Heart right ventricle (tissue), 16 donors: Measurements from ENCODE around the gene MPP1. TPM values are rescaled to one million over a fixed set of nuclear protein-coding genes. Genes with fewer than 3 reads are reported as not detected.
"Not testable (repeated sequence)": the region's sequence is repeated elsewhere in the genome, so short reads cannot be mapped to it uniquely, and the experiment has no call there.

Source experiments
- ATAC-seq, 8 donors: fragments of 200-7000 bp; cut with Tn5 transposase; one replicate each; pipeline ENCODE4 v1.9.1; 2020; ENCODE audit warnings: mild to moderate bottlenecking in 8 of 8, moderate library complexity in 8 of 8, moderate number of reproducible peaks in 1 of 8
- DNase-seq, 2 donors: peaks; one replicate each; pipeline ENCODE4 v3.0.0-alpha.2; 2020
- H3K27ac ChIP-seq, 10 donors: fragments of 200-600 bp; sonication (generic) in 2 of 10; one replicate each; pipeline versions ENCODE4 v1.5.0 to v1.8.0; 2020 to 2022; ENCODE audit warnings: mild to moderate bottlenecking in 3 of 10
- H3K27me3 ChIP-seq, 7 donors: fragments of 200-600 bp; one replicate each; pipeline ENCODE4 v1.8.0; 2021 to 2022; ENCODE audit warnings: mild to moderate bottlenecking in 2 of 7
- H3K36me3 ChIP-seq, 9 donors: fragments of 200-600 bp; sonication (generic) in 1 of 9; one replicate each; pipeline versions ENCODE4 v1.5.0 to v1.8.0; 2020 to 2022; ENCODE audit warnings: mild to moderate bottlenecking in 2 of 9
- H3K4me1 ChIP-seq, 9 donors: fragments of 200-600 bp; sonication (generic) in 1 of 9; one replicate each; pipeline versions ENCODE4 v1.5.0 to v1.8.0; 2020 to 2022; ENCODE audit warnings: mild to moderate bottlenecking in 4 of 9
- H3K4me3 ChIP-seq, 10 donors: fragments of 200-600 bp; sonication (generic) in 2 of 10; one replicate each; pipeline versions ENCODE4 v1.5.0 to v1.8.0; 2020 to 2022; ENCODE audit warnings: mild to moderate bottlenecking in 7 of 10, moderate library complexity in 2 of 10
- H3K9me3 ChIP-seq, 11 donors: fragments of 200-600 bp in 10 of 11; sonication (generic) in 2 of 11; one replicate each; pipeline versions ENCODE4 v1.5.0 to v1.8.0; 2013 to 2022; ENCODE audit warnings: mild to moderate bottlenecking in 2 of 11, control low read depth in 1 of 11, moderate library complexity in 1 of 11
- CTCF ChIP-seq, 9 donors: fragments of 200-600 bp; sonication (generic) in 2 of 9; IDR thresholded peaks; one replicate each; pipeline versions ENCODE4 v1.5.0 to v1.8.0; 2021 to 2022; ENCODE audit warnings: antibody characterized with exemption in 9 of 9, mild to moderate bottlenecking in 5 of 9, moderate library complexity in 1 of 9
- WGBS, 2 donors: extraction: QIAGEN DNeasy Blood & Tissue Kit; methylation state at CpG; one replicate each; pipeline ENCODE4 v1.1.7; 2013; ENCODE audit warnings: inconsistent platforms in 1 of 2; 5-methylcytosine and 5-hydroxymethylcytosine counted together
- intact Hi-C, 10 donors: fragments of 100-400 bp; cut with DNase I; formaldehyde crosslinking; loops; one replicate each; pipeline versions ENCODE4 v1.11.1 to v1.14.2; 2022
- polyA plus RNA-seq, 2 donors: library from polyadenylated mRNA; stranded (reverse); fragments of 200-250 nt; gene quantifications; one replicate each; pipeline ENCODE4 v1.2.3, GENCODE V29; 2013
- total RNA-seq, 10 donors: library from RNA; stranded (reverse); fragmentation: NEBNext Ultra II Directional in 3 of 10; extraction: Animal tissue kit (Norgen Biotek cat#: 25700) in 3 of 10; gene quantifications; one replicate each; pipeline versions ENCODE4 v1.2.1 to v1.2.4, GENCODE V29; 2021 to 2023
- donor health status: Arrhythmogenic right ventricular cardiomyopathy.
- donor health status: ischemic (EF 13 %, LVEDD 7.1; RV severe dilation, severe dysfunction).
- donor health status: healthy with polysubstance abuse.
- donor health status: DM: no; HTN: yes; CAD: no.
- donor health status: DM: no; HTN: no; CAD: no.
- donor health status: ischemic (EF 25% LVEDD 6.9; RV normal size, moderate dysfunction).
- donor health status: ischemic (EF 25% LVEDD 5.7; RV mildly dilated, moderate dysfunction).
- donor health status: healthy.
- donor health status: DM: yes; HTN: yes; CAD: no.
- donor health status: Ischemic cardiomyopathy.
- donor health status: ischemic (EF 35%, LVEDD 5.7; RV mildly dilated, moderate dysfunction).
- donor health status: nonischemic (EF 11% LVEDD 7.7; RV severe dilation, severe dysfunction).
- donor health status: DM: yes; HTN: yes; CAD: no.
- donor health status: PGD.
- donor health status: ischemic (EF 29% LVEDD 5.4; RV normal size, mild dysfunction).
- donor health status: nonischemic (EF 23%, LVEDD 6.1; RV moderate dilation, normal function).

Gene MPP1
- total and polyA plus RNA-seq, 12 donors: 18.4 to 50.6 (median 39.6) TPM

DNA sequence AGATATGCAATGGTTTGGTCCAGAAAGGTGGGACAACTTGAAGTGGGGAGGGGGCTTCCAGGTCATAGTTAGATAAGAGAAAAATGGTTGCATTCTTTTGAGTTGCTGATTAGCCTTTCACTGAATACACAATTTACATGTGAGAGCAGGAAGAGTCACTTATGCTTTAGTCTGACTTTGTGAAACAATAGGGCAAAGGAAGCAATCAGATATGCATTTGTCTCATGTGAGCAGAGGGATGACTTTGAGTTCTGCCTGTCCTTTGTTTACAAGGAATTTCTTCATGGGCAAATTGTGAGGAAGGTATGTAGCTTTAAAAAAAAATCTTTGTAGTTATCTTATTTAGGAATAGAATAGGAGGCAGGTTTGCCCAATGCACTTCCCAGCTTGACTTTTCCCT is 16.2 kb upstream of the MPP1 start:
- Histone ChIP-seq H3K4me1 (no peaks in the 10 kb centered on the region), H3K4me3 (no peak overlapping the region), H3K27me3 (no peaks in the 10 kb centered on the region), H3K9me3 (peaks cover 0 to 6% (median 0%) of the 10 kb centered on the region in 11 donors), H3K36me3 (no peaks in the 10 kb centered on the region), H3K27ac (no peak overlapping the region)
- no peak for DNase-seq
- no peak for ATAC-seq
- intact Hi-C loops: no loop called here
- TF ChIP-seq CTCF (IDR thresholded peaks at IDR 0.05): no peak

DNA sequence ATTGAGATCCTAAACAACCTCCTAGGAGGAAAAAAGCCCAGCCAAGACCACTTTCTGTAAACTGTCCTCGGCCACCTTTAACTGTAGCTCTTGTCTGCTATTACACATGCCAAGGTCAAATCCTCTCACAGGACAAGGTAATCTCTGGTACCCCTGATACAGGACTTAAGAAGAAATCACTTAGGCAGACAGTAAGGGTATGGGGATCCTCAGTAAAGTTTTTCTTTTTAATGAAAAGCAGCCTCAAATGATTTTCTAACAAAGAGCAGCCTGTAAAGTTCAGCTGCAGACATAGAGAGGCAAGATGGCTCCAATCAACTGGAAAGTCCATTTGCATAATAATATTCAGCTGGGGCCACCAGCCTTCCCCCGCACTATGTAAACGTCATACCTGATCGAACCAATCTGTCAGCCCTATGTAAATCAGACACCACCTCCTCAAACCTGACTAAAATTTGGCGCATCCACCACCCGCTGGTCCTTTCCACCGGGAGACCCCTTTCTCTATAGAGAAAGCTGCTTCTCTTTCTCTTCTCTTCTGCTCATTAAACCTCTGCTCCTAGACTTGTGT is 14.6 kb upstream of the MPP1 start:
- Histone ChIP-seq H3K4me3 (no peak overlapping the region), H3K9me3 (peaks cover 0 to 6% (median 0%) of the 10 kb centered on the region in 11 donors), H3K4me1 (no peaks in the 10 kb centered on the region), H3K27me3 (no peaks in the 10 kb centered on the region), H3K27ac (no peak overlapping the region), H3K36me3 (no peaks in the 10 kb centered on the region)
- no peak for ATAC-seq
- no peak for DNase-seq
- intact Hi-C loops: no loop called here
- no peak for TF ChIP-seq CTCF (IDR thresholded peaks at IDR 0.05)
- 85 to 87% methylated on average over 7 of the region's 7 CpGs for WGBS, 2 donors

- no peak for TF ChIP-seq CTCF (IDR thresholded peaks at IDR 0.05)
- no peak overlapping the region for H3K4me3 ChIP-seq
- no peaks in the 10 kb centered on the region for H3K36me3 ChIP-seq
- 47 to 61% methylated on average over 11 of the region's 11 CpGs for WGBS, 2 donors
- H3K4me1 ChIP-seq: no peaks in the 10 kb centered on the region
- peaks cover 0 to 6% (median 0%) of the 10 kb centered on the region in 11 donors for H3K9me3 ChIP-seq
- no peak for ATAC-seq
- DNase-seq: no peak
- no peak overlapping the region for H3K27ac ChIP-seq
- no peaks in the 10 kb centered on the region for H3K27me3 ChIP-seq
- intact Hi-C loops: no loop called here
Measured at GRCh38 chrX:154818916-154819770, 13.9 kb upstream of the MPP1 start.

DNA sequence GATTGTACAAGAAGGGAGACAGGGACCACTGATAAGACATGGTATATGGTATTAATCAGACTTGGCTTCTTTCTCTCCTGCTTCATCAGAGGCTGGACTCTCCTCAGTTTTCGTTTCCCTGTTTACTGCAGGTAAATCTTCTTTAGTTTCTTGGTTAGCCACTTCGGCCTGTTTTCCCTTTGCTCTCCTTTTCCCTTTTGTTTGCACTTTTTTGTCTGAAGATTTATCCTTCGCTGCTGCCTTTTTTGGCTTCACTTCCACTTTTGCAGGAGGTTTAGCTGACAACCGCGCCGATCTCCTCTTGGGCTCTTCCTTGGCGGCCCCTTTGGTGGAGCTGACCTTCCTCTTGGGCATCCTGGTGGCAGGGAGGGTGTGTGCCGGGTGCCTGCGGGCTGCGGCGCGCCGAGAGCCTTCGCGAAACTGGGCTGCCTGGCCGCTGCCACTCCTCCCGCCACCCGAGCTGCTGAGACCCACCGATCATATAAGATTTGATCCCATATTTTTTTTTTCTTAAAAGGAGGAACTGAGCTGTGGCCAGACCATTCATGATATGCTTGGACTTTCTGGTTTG is 11.8 kb upstream of the MPP1 start:
- H3K9me3 ChIP-seq, DNase-seq, H3K27ac ChIP-seq, H3K4me1 ChIP-seq, H3K4me3 ChIP-seq, ATAC-seq, H3K36me3 ChIP-seq, intact Hi-C loops, H3K27me3 ChIP-seq: not testable (repeated sequence)
- WGBS, 2 donors: 96 to 99% methylated on average over 13 to 19 of the region's 19 CpGs

DNA sequence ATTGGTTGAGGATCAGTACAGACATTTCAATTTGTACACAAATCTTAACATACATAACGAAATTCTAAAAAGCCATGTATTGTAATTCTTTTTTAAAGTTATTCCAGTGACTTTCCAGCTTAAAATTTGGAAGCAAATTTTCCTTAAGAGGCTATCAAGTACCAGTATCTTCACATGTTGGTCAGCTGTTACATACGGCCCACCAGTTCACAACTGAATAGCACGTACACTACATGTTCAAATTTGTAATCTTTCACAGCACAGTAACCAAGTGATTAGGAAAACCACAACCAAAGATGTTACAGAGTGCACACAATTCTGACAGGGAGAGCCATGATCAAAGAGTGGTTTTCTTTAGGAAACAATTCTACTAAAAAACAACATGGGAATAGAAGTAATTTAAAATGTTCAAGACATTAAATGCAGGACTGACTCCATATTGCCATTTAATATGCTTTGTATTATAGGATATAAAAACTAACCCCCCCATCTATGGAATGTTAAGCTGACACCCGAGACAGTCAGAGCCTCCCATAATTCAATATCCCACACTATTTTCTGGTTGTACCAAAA is 11.1 kb upstream of the MPP1 start:
- H3K27me3 ChIP-seq, H3K9me3 ChIP-seq, H3K4me3 ChIP-seq, H3K36me3 ChIP-seq, DNase-seq, ATAC-seq, H3K4me1 ChIP-seq, intact Hi-C loops, H3K27ac ChIP-seq: not testable (repeated sequence)
- WGBS, 2 donors: 89 to 91% methylated on average over 3 to 4 of the region's 4 CpGs
